ENCODE results near the gene HS6ST2. TPM values are rescaled to one million over a fixed set of nuclear protein-coding genes. Genes with fewer than 3 reads are reported as not detected.

The HS6ST2 gene
- polyA plus RNA-seq, 1 of the 3 experiments (the other 2 are of a cell fraction) = 0.05 TPM

DNA sequence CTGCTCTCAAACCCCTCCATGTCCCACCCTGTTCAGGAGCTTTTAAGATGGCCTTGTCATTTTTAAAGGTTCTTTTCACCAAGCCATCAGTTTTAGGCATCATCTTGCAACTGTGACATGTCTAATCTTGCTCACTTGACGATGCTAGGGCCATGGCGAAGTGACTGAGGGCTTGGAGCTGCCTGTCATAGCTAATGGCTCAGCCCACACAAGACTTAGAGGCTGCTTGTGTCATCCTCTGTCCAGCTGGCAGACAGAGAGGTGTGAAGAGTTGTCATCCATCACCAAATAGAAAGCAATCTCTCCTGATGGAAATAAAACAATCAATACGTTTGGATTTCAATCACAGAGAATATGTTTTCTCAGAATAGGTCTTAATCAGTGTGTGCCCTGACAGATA, 194.9 kb downstream of the HS6ST2 start:
- WGBS (ENCODE audit: low lambda C conversion rate) = 2% methylated on average over 2 of the region's 3 CpGs
- Histone ChIP-seq H3K27me3 (ENCODE audit: insufficient read depth) (0 out of 2 replicates have a peak, but pooled peaks cover 6% of the 10 kb centered on the region), H3K27ac (ENCODE audit: low read depth in 2 of 2, low read length in 1 of 2) (no peak overlapping the region), H3K4me2 (no peak overlapping the region), H3K79me2 (ENCODE audit: insufficient read depth) (no peaks in the 10 kb centered on the region), H3K9me2 (no peaks in the 10 kb centered on the region), H2AFZ (ENCODE audit: low read depth) (no peak overlapping the region), H3K4me1 (ENCODE audit: control insufficient read depth in 1 of 2, insufficient read depth in 2 of 2, low read depth in 1 of 2, low read length in 1 of 2) (no peaks in the 10 kb centered on the region; a peak in 1 of 4 replicates), H3K36me3 (replicated peaks in 1 of 2; ENCODE audit: control insufficient read depth in 1 of 2, insufficient read depth in 2 of 2, low read length in 1 of 2) (no peaks in the 10 kb centered on the region), H3K9me3 (no peaks in the 10 kb centered on the region), H3F3A (replicated peaks; ENCODE audit: insufficient read depth) (no peaks in the 10 kb centered on the region), H4K20me1 (ENCODE audit: insufficient read depth) (no peaks in the 10 kb centered on the region), H3K9ac (no peak overlapping the region), H3K4me3 (ENCODE audit: low read depth in 2 of 2, low read length in 1 of 2) (no peak overlapping the region)
- no peak for DNase-seq
- POLR2A ChIA-PET = no interaction called here
- no peak for TF ChIP-seq MXI1 (IDR thresholded peaks at IDR 0.05; ENCODE audit: low read depth, low read length)
- no peak for TF ChIP-seq FOXJ3 (CRISPR knock-in tag; IDR thresholded peaks at IDR 0.05)
- no peak for TF ChIP-seq SMC3 (IDR thresholded peaks at IDR 0.05; ENCODE audit: low read depth, low read length)
- no peak for TF ChIP-seq JUND (IDR thresholded peaks at IDR 0.05)
- TF ChIP-seq TCF12 (IDR thresholded peaks at IDR 0.05) = no peak
- TF ChIP-seq, protein P1, sequence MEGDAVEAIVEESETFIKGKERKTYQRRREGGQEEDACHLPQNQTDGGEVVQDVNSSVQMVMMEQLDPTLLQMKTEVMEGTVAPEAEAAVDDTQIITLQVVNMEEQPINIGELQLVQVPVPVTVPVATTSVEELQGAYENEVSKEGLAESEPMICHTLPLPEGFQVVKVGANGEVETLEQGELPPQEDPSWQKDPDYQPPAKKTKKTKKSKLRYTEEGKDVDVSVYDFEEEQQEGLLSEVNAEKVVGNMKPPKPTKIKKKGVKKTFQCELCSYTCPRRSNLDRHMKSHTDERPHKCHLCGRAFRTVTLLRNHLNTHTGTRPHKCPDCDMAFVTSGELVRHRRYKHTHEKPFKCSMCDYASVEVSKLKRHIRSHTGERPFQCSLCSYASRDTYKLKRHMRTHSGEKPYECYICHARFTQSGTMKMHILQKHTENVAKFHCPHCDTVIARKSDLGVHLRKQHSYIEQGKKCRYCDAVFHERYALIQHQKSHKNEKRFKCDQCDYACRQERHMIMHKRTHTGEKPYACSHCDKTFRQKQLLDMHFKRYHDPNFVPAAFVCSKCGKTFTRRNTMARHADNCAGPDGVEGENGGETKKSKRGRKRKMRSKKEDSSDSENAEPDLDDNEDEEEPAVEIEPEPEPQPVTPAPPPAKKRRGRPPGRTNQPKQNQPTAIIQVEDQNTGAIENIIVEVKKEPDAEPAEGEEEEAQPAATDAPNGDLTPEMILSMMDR (IDR thresholded peaks at IDR 0.05) = no peak
- TF ChIP-seq, protein P2, sequence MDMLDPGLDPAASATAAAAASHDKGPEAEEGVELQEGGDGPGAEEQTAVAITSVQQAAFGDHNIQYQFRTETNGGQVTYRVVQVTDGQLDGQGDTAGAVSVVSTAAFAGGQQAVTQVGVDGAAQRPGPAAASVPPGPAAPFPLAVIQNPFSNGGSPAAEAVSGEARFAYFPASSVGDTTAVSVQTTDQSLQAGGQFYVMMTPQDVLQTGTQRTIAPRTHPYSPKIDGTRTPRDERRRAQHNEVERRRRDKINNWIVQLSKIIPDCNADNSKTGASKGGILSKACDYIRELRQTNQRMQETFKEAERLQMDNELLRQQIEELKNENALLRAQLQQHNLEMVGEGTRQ (IDR thresholded peaks at IDR 0.05; ENCODE audit: borderline replicate concordance, low read depth, low read length) = no peak
- TF ChIP-seq ELF1 (IDR thresholded peaks at IDR 0.05) = no peak
- no peak for TF ChIP-seq MAX (IDR thresholded peaks at IDR 0.05; ENCODE audit: low read depth)
- no peak for TF ChIP-seq POLR2AphosphoS5 (IDR thresholded peaks at IDR 0.05; ENCODE audit: low read depth, low read length)
- CTCF ChIA-PET = interaction anchor here (0.6 to 1.3 kb wide), 3 partner anchors 23 to 433 kb away, joined by 3 read pairs; no protein-coding TSS in a partner anchor

DNA sequence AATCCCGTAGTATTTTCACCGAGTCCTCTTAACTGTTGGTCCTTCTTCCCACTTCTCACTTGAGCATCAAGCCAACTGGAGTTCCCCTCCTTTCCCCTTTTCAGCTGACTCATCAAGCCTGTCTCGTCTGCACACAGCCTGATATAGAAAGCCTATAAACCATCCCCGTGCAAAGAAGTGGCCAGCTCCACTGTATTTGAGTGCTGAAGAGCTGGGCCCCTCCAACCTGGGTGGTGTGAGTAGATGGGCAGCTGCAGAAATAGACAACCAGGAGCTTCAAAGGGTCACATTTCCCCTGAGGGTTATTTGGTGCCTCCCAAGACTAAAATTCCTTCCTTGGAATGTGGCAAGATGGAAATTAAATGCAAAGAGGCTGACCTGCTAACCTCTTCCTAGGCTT, 199.7 kb downstream of the HS6ST2 start:
- Histone ChIP-seq H3K9ac (no peak overlapping the region), H3K4me3 (ENCODE audit: low read depth in 2 of 2, low read length in 1 of 2) (no peak overlapping the region), H3K9me2 (no peaks in the 10 kb centered on the region), H3K27ac (ENCODE audit: low read depth in 2 of 2, low read length in 1 of 2) (no peak overlapping the region), H2AFZ (ENCODE audit: low read depth) (no peak overlapping the region), H3K4me1 (ENCODE audit: control insufficient read depth in 1 of 2, insufficient read depth in 2 of 2, low read depth in 1 of 2, low read length in 1 of 2) (no peaks in the 10 kb centered on the region; a peak in 1 of 4 replicates), H3K36me3 (replicated peaks in 1 of 2; ENCODE audit: control insufficient read depth in 1 of 2, insufficient read depth in 2 of 2, low read length in 1 of 2) (no peaks in the 10 kb centered on the region), H3F3A (replicated peaks; ENCODE audit: insufficient read depth) (no peaks in the 10 kb centered on the region), H3K79me2 (ENCODE audit: insufficient read depth) (no peaks in the 10 kb centered on the region), H3K27me3 (ENCODE audit: insufficient read depth) (peaks cover 6% of the 10 kb centered on the region; the same call in 1 of the 2 replicates), H4K20me1 (ENCODE audit: insufficient read depth) (no peaks in the 10 kb centered on the region), H3K4me2 (no peak overlapping the region), H3K9me3 (no peaks in the 10 kb centered on the region)
- TF ChIP-seq NRF1 (IDR thresholded peaks at IDR 0.05; ENCODE audit: low read depth, low read length) = no peak
- TF ChIP-seq PBX3 (IDR thresholded peaks at IDR 0.05) = no peak
- ChIA-PET CTCF (interaction anchor here (0.8 kb wide), 1 partner anchor 43 kb away, joined by 3 read pairs; no protein-coding TSS in a partner anchor), POLR2A (no interaction called here)
- no peak for DNase-seq
- WGBS (ENCODE audit: low lambda C conversion rate) = 24% methylated on average over 4 of the region's 4 CpGs

All from SK-N-SH (cell line).